GM23338 (cell line): ENCODE measurements around the gene MYH4. TPM values are rescaled to one million over a fixed set of nuclear protein-coding genes. Genes with fewer than 3 reads are reported as not detected.

ENCODE experiments used
- ATAC-seq: fragments of 200-7000 bp; cut with Tn5 transposase; 3 replicates; pipeline ENCODE4 v1.9.1; 2020
- DNase-seq: peaks from one replicate; pipeline ENCODE4 v3.0.0-alpha.2; 2015; ENCODE audit warnings: low spot score
- H2AFZ ChIP-seq: fragments of 200-600 bp; sonication (generic); 2 replicates; pipeline ENCODE4 v1.8.0; 2016; ENCODE audit warnings: antibody characterized with exemption, mild to moderate bottlenecking, moderate library complexity
- H3F3A ChIP-seq: fragments of 200-600 bp; sonication (generic); replicated peaks from 2 replicates; pipeline ENCODE4 v1.8.0; 2017; ENCODE audit warnings: antibody characterized with exemption, mixed run types, low read depth
- H3K27ac ChIP-seq: fragments of 200-600 bp; sonication (generic); 2 replicates; pipeline ENCODE4 v1.6.1; 2016; ENCODE audit warnings: low read depth
- H3K27me3 ChIP-seq: fragments of 200-600 bp; sonication (generic); 2 replicates; pipeline ENCODE4 v1.8.0; 2016; ENCODE audit warnings: mild to moderate bottlenecking, mixed run types, moderate library complexity; ENCODE audit not compliant: insufficient read depth
- H3K36me3 ChIP-seq: fragments of 200-600 bp; sonication (generic); 2 replicates; pipeline ENCODE4 v1.8.0; 2016; ENCODE audit warnings: mild to moderate bottlenecking; ENCODE audit not compliant: insufficient read depth
- H3K4me1 ChIP-seq: fragments of 200-600 bp; sonication (generic); 2 replicates; pipeline ENCODE4 v1.8.0; 2016; ENCODE audit warnings: mild to moderate bottlenecking, moderate library complexity; ENCODE audit not compliant: insufficient read depth
- H3K4me2 ChIP-seq: fragments of 200-600 bp; sonication (generic); 2 replicates; pipeline ENCODE4 v1.7.1; 2017; ENCODE audit warnings: mixed run types
- H3K4me3 ChIP-seq: fragments of 200-600 bp; sonication (generic); 2 replicates; pipeline ENCODE4 v1.6.1; 2016; ENCODE audit warnings: mixed run types
- H3K79me2 ChIP-seq: fragments of 200-600 bp; sonication (generic); replicated peaks from 2 replicates; pipeline ENCODE4 v1.8.0; 2017; ENCODE audit warnings: mild to moderate bottlenecking; ENCODE audit not compliant: insufficient read depth
- H3K9me2 ChIP-seq: fragments of 200-600 bp; sonication (generic); 2 replicates; pipeline ENCODE4 v1.8.0; 2017; ENCODE audit not compliant: insufficient read depth
- H4K20me1 ChIP-seq: fragments of 200-600 bp; sonication (generic); replicated peaks from 2 replicates; pipeline ENCODE4 v1.8.0; 2017; ENCODE audit warnings: mild to moderate bottlenecking; ENCODE audit not compliant: insufficient read depth
- H3K27ac Mint-ChIP-seq: 2 replicates; pipeline ENCODE4 v1.8.0; 2020; ENCODE audit warnings: inconsistent platforms, mild to moderate bottlenecking, moderate library complexity, mixed read lengths
- H3K27me3 Mint-ChIP-seq: 3 replicates; pipeline ENCODE4 v1.8.0; 2022; ENCODE audit warnings: low read depth, mild to moderate bottlenecking, moderate library complexity, mixed read lengths, inconsistent platforms; ENCODE audit not compliant: insufficient read depth, poor library complexity
- H3K36me3 Mint-ChIP-seq: 3 replicates; pipeline ENCODE4 v1.8.0; 2021; ENCODE audit warnings: low read depth, mild to moderate bottlenecking, inconsistent platforms, moderate library complexity, mixed read lengths
- H3K4me1 Mint-ChIP-seq: 3 replicates; pipeline ENCODE4 v1.8.0; 2020; ENCODE audit warnings: mild to moderate bottlenecking, inconsistent platforms, mixed read lengths
- H3K4me3 Mint-ChIP-seq: 3 replicates; pipeline ENCODE4 v1.8.0; 2021; ENCODE audit warnings: moderate library complexity, mild to moderate bottlenecking, inconsistent platforms, mixed read lengths
- H3K9me3 Mint-ChIP-seq: 3 replicates; pipeline ENCODE4 v1.8.0; 2020; ENCODE audit warnings: moderate library complexity, mild to moderate bottlenecking, inconsistent platforms, mixed read lengths
- CREB1 ChIP-seq: fragments of 250-450 bp; sonication (Bioruptor Pico); IDR thresholded peaks from 2 replicates; pipeline ENCODE4 v1.5.0; 2020; ENCODE audit warnings: low read depth, mild to moderate bottlenecking, moderate library complexity
- CTCF ChIP-seq, 2 experiments: fragments of 200-600 bp in 1 of 2; sonication (generic) in 1 of 2; conservative IDR thresholded peaks; 2 replicates each; pipeline versions ENCODE4 v1.5.1 to v1.6.1; 2016 to 2017; ENCODE audit warnings: antibody characterized with exemption in 2 of 2, low read depth in 2 of 2, mild to moderate bottlenecking in 2 of 2, moderate library complexity in 1 of 2
- ETS1 ChIP-seq: IDR thresholded peaks from 2 replicates; pipeline ENCODE4 v1.6.1; 2016; ENCODE audit warnings: antibody characterized with exemption
- EZH2phosphoT487 ChIP-seq: fragments of 200-600 bp; sonication (generic); IDR thresholded peaks from one replicate; pipeline ENCODE4 v1.8.1; 2018; ENCODE audit warnings: antibody characterized with exemption; ENCODE audit not compliant: unreplicated experiment
- NANOG ChIP-seq: IDR thresholded peaks from 2 replicates; pipeline ENCODE4 v1.6.1; 2016; ENCODE audit warnings: antibody characterized with exemption, borderline replicate concordance
- POLR2AphosphoS5 ChIP-seq: IDR thresholded peaks from 2 replicates; pipeline ENCODE4 v1.6.1; 2016; ENCODE audit warnings: antibody characterized with exemption, low read depth
- REST ChIP-seq: IDR thresholded peaks from one replicate; pipeline ENCODE4 v1.6.1; 2018; ENCODE audit warnings: antibody characterized with exemption; ENCODE audit not compliant: unreplicated experiment
- ZNF114 ChIP-seq: fragments of 250-450 bp; sonication (Bioruptor Pico); IDR thresholded peaks from 2 replicates; pipeline ENCODE4 v1.5.0; 2020; ENCODE audit warnings: mild to moderate bottlenecking, moderate library complexity
- ZNF462 ChIP-seq: fragments of 250-450 bp; sonication (Bioruptor Pico); IDR thresholded peaks from 2 replicates; pipeline ENCODE4 v1.5.0; 2020; ENCODE audit warnings: mild to moderate bottlenecking, moderate library complexity
- polyA plus RNA-seq: library from polyadenylated mRNA; unstranded; fragments of >200 nt; fragmentation: Nextera tagmentation; extraction: Ambion mirVana; gene quantifications from 2 replicates; pipeline ENCODE4 v1.2.1, GENCODE V29; 2016
- total RNA-seq: library from RNA; depleted of rRNA; stranded (reverse); fragments of >200 nt; shearing (Covaris generic); gene quantifications from 2 replicates; pipeline ENCODE4 v1.2.3, GENCODE V29; 2014

The MYH4 gene
- total and polyA plus RNA-seq, 2 experiments from 2014 or later = not detected

- no peak for TF ChIP-seq CTCF (conservative IDR thresholded peaks at IDR 0.05; ENCODE audit: low read depth in 2 of 2)
- TF ChIP-seq NANOG = no peak
- TF ChIP-seq POLR2AphosphoS5 = no peak
- no peak for TF ChIP-seq CREB1
- TF ChIP-seq ZNF114 (CRISPR knock-in tag) = no peak
- TF ChIP-seq ETS1 = no peak
- no peak for TF ChIP-seq REST
These were observed 46.7 kb upstream of the MYH4 start (continued) for GRCh38 chr17:10516065-10516464.

- H3K4me3 Mint-ChIP-seq = no peak overlapping the region
- H2AFZ ChIP-seq = no peak overlapping the region
- H3F3A ChIP-seq = no peaks in the 10 kb centered on the region
- no peak overlapping the region for H3K4me3 ChIP-seq
- DNase-seq (peak; percentile 1), ATAC-seq (peak; percentile 91)
- H3K4me1 ChIP-seq = peaks cover 4% of the 10 kb centered on the region; the same call in 1 of the 2 replicates
- no peaks in the 10 kb centered on the region for H4K20me1 ChIP-seq
- no peaks in the 10 kb centered on the region for H3K27me3 ChIP-seq
- H3K36me3 ChIP-seq = no peaks in the 10 kb centered on the region
- no peaks in the 10 kb centered on the region for H3K9me3 Mint-ChIP-seq
- H3K4me1 Mint-ChIP-seq = peaks cover 9% of the 10 kb centered on the region; the same call in 2 of the 3 replicates
- no peak overlapping the region for H3K27ac Mint-ChIP-seq
- no peaks in the 10 kb centered on the region for H3K79me2 ChIP-seq
- H3K9me2 ChIP-seq = no peaks in the 10 kb centered on the region
- H3K4me2 ChIP-seq = no peak overlapping the region
- H3K27me3 Mint-ChIP-seq = no peaks in the 10 kb centered on the region
- no peaks in the 10 kb centered on the region for H3K36me3 Mint-ChIP-seq
- TF ChIP-seq ZNF462 (CRISPR knock-in tag) (no peak), CTCF (conservative IDR thresholded peaks at IDR 0.05; ENCODE audit: low read depth in 2 of 2) (peak in 1 of 2 experiments; percentile 35; a peak in 2 of 4 replicates), EZH2phosphoT487 (no peak)
- H3K27ac ChIP-seq = no peak overlapping the region
These were observed 44.1 kb upstream of the MYH4 start for GRCh38 chr17:10513299-10514067.
